Stimulated activated CD4-positive, alpha-beta T cell treated with anti-CD3 and anti-CD28 coated beads, Interleukin-15, amount 100 ng/mL, for 24 hours (primary cell): ENCODE results near the gene DCDC2.
"Not testable (repeated sequence)": the region's sequence is repeated elsewhere in the genome, so short reads cannot be mapped to it uniquely, and the experiment has no call there.

Source experiments
- DNase-seq: peaks from one replicate; pipeline ENCODE4 v3.0.0-alpha.2; 2020

The DCDC2 gene

GRCh38 chr6:24253360-24253759 lies 104.5 kb downstream of the DCDC2 start:
- no peak for DNase-seq

GRCh38 chr6:24252280-24252679 lies 105.6 kb downstream of the DCDC2 start:
- DNase-seq: no peak

- DNase-seq: no peak
Observed at GRCh38 chr6:24251339-24251738, 106.5 kb downstream of the DCDC2 start.

GRCh38 chr6:24249926-24250325 lies 107.9 kb downstream of the DCDC2 start:
- no peak for DNase-seq

- no peak for DNase-seq
Observed at GRCh38 chr6:24245275-24245674, 112.6 kb downstream of the DCDC2 start.

- no peak for DNase-seq
Observed at GRCh38 chr6:24242924-24243323, 114.9 kb downstream of the DCDC2 start.

GRCh38 chr6:24241779-24242178 lies 116.1 kb downstream of the DCDC2 start:
- not testable (repeated sequence) for DNase-seq

GRCh38 chr6:24240943-24241342 lies 116.9 kb downstream of the DCDC2 start:
- DNase-seq: no peak

GRCh38 chr6:24240380-24240928 lies 117.4 kb downstream of the DCDC2 start:
- DNase-seq: no peak

- no peak for DNase-seq
Observed at GRCh38 chr6:24238700-24239099, 119.2 kb downstream of the DCDC2 start.

GRCh38 chr6:24236779-24237178 lies 121.1 kb downstream of the DCDC2 start:
- not testable (repeated sequence) for DNase-seq

- no peak for DNase-seq
Observed at GRCh38 chr6:24233813-24234442, 123.9 kb downstream of the DCDC2 start.

GRCh38 chr6:24231438-24231977 lies 126.4 kb downstream of the DCDC2 start:
- no peak for DNase-seq

GRCh38 chr6:24229696-24230405 lies 128.0 kb downstream of the DCDC2 start:
- DNase-seq: no peak

- no peak for DNase-seq
Observed at GRCh38 chr6:24228681-24229255, 129.1 kb downstream of the DCDC2 start.

GRCh38 chr6:24228123-24228522 lies 129.7 kb downstream of the DCDC2 start:
- no peak for DNase-seq

GRCh38 chr6:24227556-24227955 lies 130.3 kb downstream of the DCDC2 start:
- no peak for DNase-seq

GRCh38 chr6:24226541-24226940 lies 131.3 kb downstream of the DCDC2 start:
- no peak for DNase-seq

GRCh38 chr6:24225838-24226237 lies 132.0 kb downstream of the DCDC2 start:
- no peak for DNase-seq

GRCh38 chr6:24223115-24223919 lies 134.5 kb downstream of the DCDC2 start:
- DNase-seq: no peak

- no peak for DNase-seq
Observed at GRCh38 chr6:24219670-24220069, 138.2 kb downstream of the DCDC2 start.

- DNase-seq: no peak
Observed at GRCh38 chr6:24214984-24215383, 142.9 kb downstream of the DCDC2 start.

- no peak for DNase-seq
Observed at GRCh38 chr6:24207413-24207812, 150.4 kb downstream of the DCDC2 start.
